Smooth muscle cell (in vitro differentiated cells): ENCODE data around the gene IFITM2. TPM values are rescaled to one million over a fixed set of nuclear protein-coding genes. Genes with fewer than 3 reads are reported as not detected.

Source experiments
- DNase-seq: peaks from one replicate; lab custom pipeline; 2025; ENCODE audit not compliant: unreplicated experiment; lab: John Stamatoyannopoulos, UW
- H2AFZ ChIP-seq: fragments of 200-600 bp; sonication (generic); 2 replicates; pipeline ENCODE4 v1.6.0; 2016; ENCODE audit warnings: antibody characterized with exemption, low read depth, mild to moderate bottlenecking
- H3F3A ChIP-seq: fragments of 200-600 bp; sonication (generic); 2 replicates; pipeline ENCODE4 v1.6.0; 2017; ENCODE audit warnings: antibody characterized with exemption, low read depth
- H3K27ac ChIP-seq: fragments of 200-600 bp; sonication (generic); 2 replicates; pipeline ENCODE4 v1.5.1; 2016; ENCODE audit warnings: low read depth, mild to moderate bottlenecking
- H3K27me3 ChIP-seq: fragments of 200-600 bp; sonication (generic); 2 replicates; pipeline ENCODE4 v1.6.1; 2016; ENCODE audit warnings: low read depth, mild to moderate bottlenecking
- H3K36me3 ChIP-seq: fragments of 200-600 bp; sonication (generic); 2 replicates; pipeline ENCODE4 v1.5.1; 2016; ENCODE audit warnings: low read depth
- H3K4me1 ChIP-seq: fragments of 200-600 bp; sonication (generic); 2 replicates; pipeline ENCODE4 v1.5.1; 2016; ENCODE audit warnings: low read depth
- H3K4me2 ChIP-seq: fragments of 200-600 bp; sonication (generic); 2 replicates; pipeline ENCODE4 v1.6.0; 2016; ENCODE audit warnings: mild to moderate bottlenecking
- H3K4me3 ChIP-seq: fragments of 200-600 bp; sonication (generic); 2 replicates; pipeline ENCODE4 v1.5.1; 2016; ENCODE audit warnings: mild to moderate bottlenecking
- H3K79me2 ChIP-seq: fragments of 200-600 bp; sonication (generic); 2 replicates; pipeline ENCODE4 v1.6.0; 2016; ENCODE audit warnings: low read depth, mild to moderate bottlenecking
- H3K9ac ChIP-seq: fragments of 200-600 bp; sonication (generic); 2 replicates; pipeline ENCODE4 v1.6.0; 2016; ENCODE audit warnings: low read depth
- H3K9me3 ChIP-seq: fragments of 200-600 bp; sonication (generic); replicated peaks from 2 replicates; pipeline ENCODE4 v1.5.1; 2016; ENCODE audit warnings: low read depth
- H4K20me1 ChIP-seq: fragments of 200-600 bp; sonication (generic); 2 replicates; pipeline ENCODE4 v1.6.0; 2016; ENCODE audit warnings: low read depth
- CTCF ChIP-seq: fragments of 200-600 bp; sonication (generic); IDR thresholded peaks from 2 replicates; pipeline ENCODE4 v1.5.1; 2017; ENCODE audit warnings: borderline replicate concordance, mild to moderate bottlenecking, antibody characterized with exemption; ENCODE audit not compliant: insufficient read depth, poor library complexity, severe bottlenecking
- WGBS: methylation state at CpG from one replicate; pipeline ENCODE4 v1.1.7; 2016; ENCODE audit warnings: low lambda C conversion rate; 5-methylcytosine and 5-hydroxymethylcytosine counted together
- polyA plus RNA-seq: library from polyadenylated mRNA; unstranded; fragments of >200 nt; fragmentation: Nextera tagmentation; extraction: Ambion mirVana; gene quantifications from 2 replicates; pipeline ENCODE4 v1.2.1, GENCODE V29; 2016
- total RNA-seq: library from RNA; depleted of rRNA; stranded (reverse); fragments of >200 nt; gene quantifications from 2 replicates; pipeline ENCODE4 v1.2.3, GENCODE V29; 2014

Gene IFITM2
- total and polyA plus RNA-seq, 2 experiments from 2014 or later, result 210 to 1,486 TPM

GRCh38 chr11:299951-300735, 7.5 kb upstream of the IFITM2 start:
- no peaks in the 10 kb centered on the region for H3F3A ChIP-seq
- no peaks in the 10 kb centered on the region for H4K20me1 ChIP-seq
- H3K4me3 ChIP-seq, result no peak overlapping the region
- no peaks in the 10 kb centered on the region for H3K27me3 ChIP-seq
- H3K36me3 ChIP-seq, result no peaks in the 10 kb centered on the region
- no peak for DNase-seq
- no peak for TF ChIP-seq CTCF
- H3K9me3 ChIP-seq, result no peaks in the 10 kb centered on the region
- H3K4me2 ChIP-seq, result no peak overlapping the region
- H3K9ac ChIP-seq, result no peak overlapping the region
- 65% methylated on average over 20 of the region's 20 CpGs for WGBS
- H3K4me1 ChIP-seq, result peaks cover 2% of the 10 kb centered on the region
- H3K27ac ChIP-seq, result no peak overlapping the region
- H2AFZ ChIP-seq, result no peak overlapping the region
- no peaks in the 10 kb centered on the region for H3K79me2 ChIP-seq

GRCh38 chr11:303363-303762, 4.3 kb upstream of the IFITM2 start:
- H3K4me2 ChIP-seq, result no peak overlapping the region
- H3K27ac ChIP-seq, result no peak overlapping the region
- TF ChIP-seq CTCF, result no peak
- no peaks in the 10 kb centered on the region for H4K20me1 ChIP-seq
- H3K9ac ChIP-seq, result no peak overlapping the region
- no peak for DNase-seq
- H3K9me3 ChIP-seq, result no peaks in the 10 kb centered on the region
- H3F3A ChIP-seq, result no peaks in the 10 kb centered on the region
- no peaks in the 10 kb centered on the region for H3K36me3 ChIP-seq
- no peaks in the 10 kb centered on the region for H3K79me2 ChIP-seq
- H3K27me3 ChIP-seq, result no peaks in the 10 kb centered on the region
- H3K4me3 ChIP-seq, result no peak overlapping the region
- peaks cover 13% of the 10 kb centered on the region for H3K4me1 ChIP-seq
- no peak overlapping the region for H2AFZ ChIP-seq
- 100% methylated on average over 8 of the region's 12 CpGs for WGBS

GRCh38 chr11:304061-304506, 3.5 kb upstream of the IFITM2 start:
- Histone ChIP-seq H3K4me3 (no peak overlapping the region), H3K9ac (no peak overlapping the region), H3K27me3 (no peaks in the 10 kb centered on the region), H3K27ac (no peak overlapping the region), H3K79me2 (peaks cover 3% of the 10 kb centered on the region), H3K4me1 (peaks cover 15% of the 10 kb centered on the region), H3F3A (no peaks in the 10 kb centered on the region), H4K20me1 (no peaks in the 10 kb centered on the region), H3K9me3 (no peaks in the 10 kb centered on the region), H3K4me2 (no peak overlapping the region), H3K36me3 (no peaks in the 10 kb centered on the region), H2AFZ (no peak overlapping the region)
- TF ChIP-seq CTCF, result no peak
- DNase-seq, result no peak
- 97% methylated on average over 26 of the region's 52 CpGs for WGBS
